HL-60/S4 treated with phorbol 12-myristate 13-acetate at 8.2 ng/mL for 4 days and 3 days (cell line): Measurements from ENCODE around the gene ASAP3.

Experiments
- in situ Hi-C: fragments of 300-500 bp; cut with MboI; formaldehyde crosslinking; loops from 2 replicates; pipeline ENCODE4 v1.15.0; 2022; ENCODE audit warnings: low sequenced_read_pairs

The ASAP3 gene

GRCh38 chr1:23424293-23425192 is 59.4 kb downstream of the ASAP3 start, which contains the start of gene TCEA3:
Gene TCEA3 (minus strand): TSS chr1:23424748. CDS start chr1:23424633, 115 bp downstream.
- in situ Hi-C loops = no loop called here

- in situ Hi-C loops = no loop called here
Observed at GRCh38 chr1:23423415-23424292, 60.3 kb downstream of the ASAP3 start.

GRCh38 chr1:23422941-23423340 is 61.0 kb downstream of the ASAP3 start:
- in situ Hi-C loops = no loop called here

GRCh38 chr1:23422241-23422877 is 61.6 kb downstream of the ASAP3 start:
- in situ Hi-C loops = no loop called here

DNA sequence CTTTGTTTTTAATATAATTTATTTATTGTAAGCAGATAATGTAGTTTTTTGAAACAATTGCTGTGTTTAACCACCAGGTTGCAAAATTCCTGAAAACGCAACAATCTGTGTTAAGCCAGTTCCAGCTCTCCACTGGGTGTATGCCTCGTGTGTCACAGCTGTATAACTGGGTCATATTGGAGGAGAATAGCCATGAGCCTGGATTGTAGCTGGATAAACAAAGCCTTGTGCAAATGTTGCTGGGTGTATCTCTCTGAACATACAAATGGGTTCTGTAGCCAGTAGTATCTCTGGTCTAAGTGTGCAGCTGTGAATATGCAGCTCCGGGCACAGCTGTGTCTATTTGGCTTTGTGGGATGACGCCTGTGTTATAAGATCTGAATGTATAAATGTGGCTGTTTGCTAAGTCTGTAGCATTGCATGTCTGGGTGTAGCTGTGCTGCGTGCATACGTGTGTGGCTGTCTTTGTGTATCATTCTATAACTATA is 62.2 kb downstream of the ASAP3 start:
- in situ Hi-C loops = no loop called here

DNA sequence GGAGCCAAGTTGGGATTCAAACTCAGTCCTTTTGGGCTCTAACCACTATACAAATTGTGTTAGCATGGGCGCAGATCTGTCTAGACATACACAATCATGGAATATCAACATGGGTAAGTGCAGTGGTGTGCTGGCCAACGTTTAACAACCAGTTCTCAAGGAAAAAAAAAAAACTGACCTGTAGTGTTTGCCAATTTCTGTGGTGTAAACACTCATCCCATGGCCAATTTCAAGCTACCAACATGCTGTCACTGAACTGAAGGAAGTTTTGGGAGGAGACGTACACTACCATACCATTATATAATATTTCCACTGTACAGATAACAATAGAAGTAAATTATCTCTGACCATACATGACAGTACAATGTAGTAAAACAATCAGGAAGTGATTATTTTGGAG is 62.6 kb downstream of the ASAP3 start:
- in situ Hi-C loops = no loop called here

DNA sequence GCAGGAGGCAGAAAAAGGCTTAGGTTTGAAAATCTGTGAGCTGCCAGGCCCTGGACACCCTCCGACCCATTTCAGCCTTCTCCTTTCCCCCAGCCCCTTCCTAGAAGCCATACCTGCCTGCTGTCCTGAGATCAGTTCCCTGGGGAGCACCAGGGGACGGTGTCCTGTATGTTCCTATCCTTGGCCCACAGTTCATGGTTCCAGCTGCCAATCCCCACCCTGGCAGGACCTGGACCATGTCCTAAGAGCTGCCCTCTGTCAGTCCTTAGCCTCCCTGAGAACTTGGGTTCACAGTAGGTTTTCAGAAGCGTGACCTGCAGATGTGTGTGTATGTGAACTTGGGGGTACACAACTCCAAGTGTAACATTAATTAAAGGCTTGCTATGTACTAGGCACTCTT is 63.2 kb downstream of the ASAP3 start:
- in situ Hi-C loops = no loop called here

GRCh38 chr1:23419180-23419579 is 64.8 kb downstream of the ASAP3 start:
- in situ Hi-C loops = no loop called here

DNA sequence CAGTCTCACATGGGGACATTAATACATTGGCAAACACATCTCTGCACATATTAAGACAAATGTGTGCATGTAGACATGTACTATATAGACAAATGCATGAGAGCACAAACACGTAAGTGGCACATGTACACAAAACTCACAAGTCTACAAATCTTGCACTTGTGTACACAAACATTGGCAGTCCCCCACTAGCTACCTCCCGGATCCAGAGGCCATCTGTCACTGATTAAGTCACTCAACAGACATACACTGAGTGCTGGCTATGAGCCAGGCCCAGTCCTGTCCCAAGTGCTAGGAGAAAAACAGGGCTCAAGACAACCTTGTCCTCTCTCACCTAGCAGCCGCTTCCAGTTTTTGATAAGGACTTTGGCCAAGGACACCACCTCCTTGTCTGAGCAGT is 66.4 kb downstream of the ASAP3 start:
- in situ Hi-C loops = no loop called here

- in situ Hi-C loops = no loop called here
Observed at GRCh38 chr1:23416964-23417363, 67.0 kb downstream of the ASAP3 start.

DNA sequence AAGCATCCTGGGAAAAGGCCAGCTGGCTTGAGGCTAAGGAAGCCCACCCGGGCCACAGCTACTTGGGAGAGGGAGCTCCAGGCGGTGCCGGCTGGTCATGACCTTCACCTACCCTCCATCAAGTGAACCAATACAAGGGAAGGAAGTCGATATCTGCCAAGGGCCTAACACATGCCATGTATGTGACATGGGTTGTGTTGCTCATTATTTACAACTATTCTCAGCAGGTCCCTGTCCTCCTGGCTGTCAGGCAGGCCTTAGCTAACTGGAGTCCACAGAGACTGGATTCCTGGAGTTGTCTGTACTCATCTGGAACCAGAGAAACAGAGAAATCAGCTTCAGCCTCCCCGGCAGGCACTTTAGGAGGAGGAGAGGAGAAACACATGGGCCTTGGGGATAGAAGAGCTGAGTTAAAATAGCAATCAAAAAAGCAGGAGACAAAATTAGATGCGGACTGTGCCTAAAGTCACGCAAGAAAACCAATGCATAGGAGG is 75.1 kb downstream of the ASAP3 start:
- in situ Hi-C loops = no loop called here

- in situ Hi-C loops = no loop called here
Observed at GRCh38 chr1:23407016-23407630, 76.9 kb downstream of the ASAP3 start.

DNA sequence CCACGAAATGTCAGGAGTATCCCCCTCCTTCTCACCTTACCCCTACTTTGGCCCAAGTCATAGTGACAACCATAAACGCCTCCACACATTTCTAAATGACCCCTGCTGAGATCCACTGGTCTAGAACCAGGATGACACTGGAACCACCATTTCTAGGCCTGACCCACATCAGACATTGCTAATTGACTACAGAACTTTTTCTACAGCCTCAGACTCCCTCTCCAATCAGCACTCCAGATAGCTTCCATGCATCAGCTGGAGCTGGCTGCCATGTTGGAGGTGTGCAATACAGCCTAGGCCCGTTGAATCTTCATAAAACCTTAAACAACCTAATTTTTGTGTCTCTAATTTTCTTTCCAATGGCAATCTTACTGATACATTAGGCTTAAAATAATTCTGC is 78.0 kb downstream of the ASAP3 start:
- in situ Hi-C loops = no loop called here

DNA sequence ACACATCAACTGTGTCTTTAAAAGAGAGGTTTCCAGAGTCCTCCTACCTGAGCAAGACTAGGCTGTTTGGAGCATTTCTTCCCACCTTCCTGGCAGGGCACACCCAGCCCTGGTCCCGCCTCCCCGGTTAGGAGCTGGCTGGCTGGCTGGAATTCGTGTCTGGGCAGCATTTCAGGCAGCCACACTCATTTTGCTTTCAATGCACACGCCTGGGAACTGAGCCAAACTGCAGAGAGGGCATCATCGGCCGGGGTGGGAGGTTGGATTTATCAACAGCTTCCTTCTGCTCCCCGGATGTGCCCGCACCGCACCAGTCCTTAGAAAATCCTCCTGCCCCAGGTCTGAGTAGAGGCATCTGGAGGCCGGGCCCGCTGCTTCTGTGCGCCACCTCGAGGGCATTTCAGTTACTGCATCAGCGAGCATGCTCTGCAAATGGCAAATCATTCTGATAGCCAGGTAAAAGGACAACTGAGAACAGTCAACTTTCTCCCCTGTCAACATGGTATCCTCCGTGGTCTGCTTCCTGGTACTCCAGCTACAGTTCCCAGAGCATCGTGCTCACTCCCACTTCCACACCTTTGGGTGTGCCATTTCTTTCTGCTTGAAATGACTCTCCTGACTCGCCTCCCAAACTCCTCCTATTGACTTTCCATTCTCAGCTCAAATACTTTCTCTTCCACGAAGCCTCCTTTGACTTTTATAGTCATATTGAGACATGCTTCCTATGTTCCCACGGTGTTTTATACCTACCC is 80.1 kb downstream of the ASAP3 start:
- in situ Hi-C loops = no loop called here

GRCh38 chr1:23403355-23403734 is 80.6 kb downstream of the ASAP3 start:
- in situ Hi-C loops = no loop called here

DNA sequence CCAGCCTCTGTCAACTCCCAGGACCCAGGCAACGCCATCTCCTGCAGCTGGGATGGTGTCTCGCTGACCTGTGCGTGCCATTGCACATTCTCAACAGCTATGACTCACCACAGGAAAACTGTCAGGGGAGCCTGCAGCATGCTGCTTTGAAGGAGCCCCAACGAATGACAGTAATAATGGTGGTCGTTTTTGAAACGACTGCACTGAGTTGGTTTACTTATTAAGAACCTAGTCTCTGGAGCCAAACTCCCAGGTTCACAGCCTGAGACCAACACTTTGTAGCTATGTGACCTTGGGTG is 81.0 kb downstream of the ASAP3 start:
- in situ Hi-C loops = no loop called here

- in situ Hi-C loops = no loop called here
Observed at GRCh38 chr1:23402286-23403037, 81.5 kb downstream of the ASAP3 start.

DNA sequence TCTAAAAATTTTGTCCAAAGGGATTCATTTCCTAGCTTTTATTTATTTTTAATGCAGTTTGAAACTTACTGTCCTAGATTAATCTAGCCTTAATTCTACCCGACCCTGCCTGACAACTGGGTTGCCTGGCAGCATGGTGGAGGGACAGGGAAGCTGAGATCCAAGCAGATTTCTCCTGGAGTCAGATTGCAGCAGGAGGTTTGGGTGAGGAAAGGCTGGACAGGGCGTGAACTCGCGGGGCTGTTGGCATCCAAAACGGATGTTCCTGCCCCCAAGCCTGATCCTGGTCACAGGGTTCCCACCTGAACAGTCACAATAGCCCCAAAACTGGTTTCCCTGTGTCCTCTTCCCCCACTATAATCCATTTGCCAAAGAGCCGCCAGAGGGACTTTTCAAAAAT is 82.7 kb downstream of the ASAP3 start:
- in situ Hi-C loops = no loop called here
